Tibial artery (tissue), 4 donors: Measurements from ENCODE around the gene ATP5PD.

Source experiments
- DNase-seq, 2 donors: peaks; one replicate each; pipeline ENCODE4 v3.0.0-alpha.2; 2019
- H3K27ac ChIP-seq, 2 donors: fragments of 200-600 bp; sonication (generic) in 1 of 2; 1 replicate in 1 of 2; 2 replicates in 1 of 2; pipeline ENCODE4 v1.5.1; 2018 to 2019; ENCODE audit warnings: mild to moderate bottlenecking in 1 of 2
- H3K27me3 ChIP-seq, 2 donors: fragments of 200-600 bp; sonication (generic) in 1 of 2; one replicate each; pipeline versions ENCODE4 v1.5.1 to v1.6.0; 2016 to 2019
- H3K36me3 ChIP-seq, 3 donors: fragments of 200-600 bp; sonication (generic) in 2 of 3; one replicate each; pipeline ENCODE4 v1.5.1; 2016 to 2019; ENCODE audit warnings: mild to moderate bottlenecking in 2 of 3
- H3K4me1 ChIP-seq, 4 donors: fragments of 200-600 bp; sonication (generic) in 2 of 4; 1 replicate in 3 of 4; 2 replicates in 1 of 4; pipeline ENCODE4 v1.5.1; 2016 to 2019
- H3K4me3 ChIP-seq, 2 donors: fragments of 200-600 bp; sonication (generic) in 1 of 2; 1 replicate in 1 of 2; 2 replicates in 1 of 2; pipeline ENCODE4 v1.5.1; 2018 to 2019; ENCODE audit warnings: mild to moderate bottlenecking in 2 of 2
- H3K9me3 ChIP-seq, 3 donors: fragments of 200-600 bp; sonication (generic) in 1 of 3; one replicate each; pipeline ENCODE4 v1.5.1; 2016 to 2019
- CTCF ChIP-seq, 2 experiments: fragments of 200-600 bp in 1 of 2; fragments of 450-650 bp in 1 of 2; IDR thresholded peaks; one replicate each; pipeline ENCODE4 v1.5.1; 2017 to 2019; ENCODE audit warnings: antibody characterized with exemption in 2 of 2, mild to moderate bottlenecking in 1 of 2, moderate library complexity in 1 of 2
- intact Hi-C: fragments of 100-400 bp; cut with DNase I; formaldehyde crosslinking; loops from one replicate; pipeline ENCODE4 v1.15.0; 2023; ENCODE audit warnings: low total_unique reads

The ATP5PD gene

GRCh38 chr17:75024686-75025397 is 21.9 kb downstream of the ATP5PD start:
- no peak for DNase-seq
- H3K9me3 ChIP-seq = no peaks in the 10 kb centered on the region
- H3K4me1 ChIP-seq = no peaks in the 10 kb centered on the region
- intact Hi-C loops = no loop called here
- H3K36me3 ChIP-seq = peaks cover 19 to 33% (median 30%) of the 10 kb centered on the region in 3 donors
- no peak for TF ChIP-seq CTCF (IDR thresholded peaks at IDR 0.05)
- H3K27ac ChIP-seq = no peak overlapping the region
- no peak overlapping the region for H3K4me3 ChIP-seq
- H3K27me3 ChIP-seq = no peaks in the 10 kb centered on the region

GRCh38 chr17:75020331-75021110 is 26.2 kb downstream of the ATP5PD start:
- Histone ChIP-seq H3K4me1 (no peaks in the 10 kb centered on the region), H3K36me3 (peaks cover 25 to 70% (median 33%) of the 10 kb centered on the region in 3 donors), H3K27me3 (no peaks in the 10 kb centered on the region), H3K4me3 (no peak overlapping the region), H3K9me3 (no peaks in the 10 kb centered on the region), H3K27ac (no peak overlapping the region)
- no peak for TF ChIP-seq CTCF (IDR thresholded peaks at IDR 0.05)
- intact Hi-C loops = no loop called here
- DNase-seq = no peak

GRCh38 chr17:75019710-75020109 is 27.1 kb downstream of the ATP5PD start:
- intact Hi-C loops = no loop called here
- Histone ChIP-seq H3K4me3 (no peak overlapping the region), H3K36me3 (peaks cover 25 to 70% (median 33%) of the 10 kb centered on the region in 3 donors), H3K27me3 (no peaks in the 10 kb centered on the region), H3K4me1 (no peaks in the 10 kb centered on the region), H3K27ac (no peak overlapping the region), H3K9me3 (no peaks in the 10 kb centered on the region)
- no peak for TF ChIP-seq CTCF (IDR thresholded peaks at IDR 0.05)
- no peak for DNase-seq

GRCh38 chr17:75019146-75019545 is 27.6 kb downstream of the ATP5PD start:
- Histone ChIP-seq H3K36me3 (peaks cover 25 to 70% (median 33%) of the 10 kb centered on the region in 3 donors), H3K4me3 (no peak overlapping the region), H3K27ac (no peak overlapping the region), H3K9me3 (no peaks in the 10 kb centered on the region), H3K4me1 (no peaks in the 10 kb centered on the region), H3K27me3 (no peaks in the 10 kb centered on the region)
- TF ChIP-seq CTCF (IDR thresholded peaks at IDR 0.05) = no peak
- intact Hi-C loops = no loop called here
- DNase-seq = no peak

GRCh38 chr17:75013092-75013559 is 33.6 kb downstream of the ATP5PD start:
- intact Hi-C loops = loop anchor here (5.0 kb wide), 1 partner anchor 51 kb away; no protein-coding TSS in a partner anchor
- H3K27ac ChIP-seq = peak overlapping the region; percentile 85 to 87

More at GRCh38 chr17:75013092-75013559, 33.6 kb downstream of the ATP5PD start:
- H3K9me3 ChIP-seq = no peaks in the 10 kb centered on the region
- H3K4me3 ChIP-seq = peak overlapping the region; percentile 89 to 93
- no peak for DNase-seq
- H3K27me3 ChIP-seq = no peaks in the 10 kb centered on the region
- peaks cover 0 to 25% (median 15%) of the 10 kb centered on the region in 4 donors for H3K4me1 ChIP-seq
- H3K36me3 ChIP-seq = peaks cover 0 to 20% (median 7%) of the 10 kb centered on the region in 3 donors
- no peak for TF ChIP-seq CTCF (IDR thresholded peaks at IDR 0.05)
